ENCODE measurements around the gene RAVER2.
"Not testable (repeated sequence)": the region's sequence is repeated elsewhere in the genome, so short reads cannot be mapped to it uniquely, and the experiment has no call there.

The RAVER2 gene

GRCh38 chr1:64701886-64702285, 43.0 kb upstream of the RAVER2 start:
- H3K4ac ChIP-seq (ENCODE audit: low read depth in 1 of 2, low read length in 2 of 2): no peak overlapping the region
- H4K91ac ChIP-seq (ENCODE audit: low read length): no peak overlapping the region
- H3K14ac ChIP-seq (ENCODE audit: low read length in 2 of 2): no peak overlapping the region
- no peak overlapping the region for H2BK15ac ChIP-seq (ENCODE audit: low read depth, poor library complexity, severe bottlenecking)
- no peak overlapping the region for H3K9ac ChIP-seq (ENCODE audit: low read length)
- no peak overlapping the region for H3K23ac ChIP-seq (ENCODE audit: low read length in 2 of 2)
- H3K27me3 ChIP-seq (ENCODE audit: control insufficient read depth in 1 of 2, insufficient read depth in 1 of 2, low read length in 2 of 2): no peaks in the 10 kb centered on the region
- H3K4me1 ChIP-seq (ENCODE audit: control insufficient read depth, insufficient read depth, low read depth, low read length): peaks cover 2% of the 10 kb centered on the region
- no peak overlapping the region for H2AK5ac ChIP-seq (ENCODE audit: low read length, severe bottlenecking)
- no peak overlapping the region for H2BK5ac ChIP-seq (ENCODE audit: low read depth, low read length, poor library complexity, severe bottlenecking)
- no peak overlapping the region for H2BK12ac ChIP-seq (ENCODE audit: low read length in 2 of 2)
- H3K9me3 ChIP-seq (ENCODE audit: control insufficient read depth, low read length): no peaks in the 10 kb centered on the region
- no peaks in the 10 kb centered on the region for H3K36me3 ChIP-seq (ENCODE audit: control insufficient read depth in 1 of 2, insufficient read depth in 2 of 2, low read depth in 1 of 2, low read length in 2 of 2)
- H3K27ac ChIP-seq (ENCODE audit: low read length, poor library complexity, severe bottlenecking): no peak overlapping the region
- 86% methylated on average over 2 of the region's 2 CpGs for WGBS
- no peak for DNase-seq
- H2AFZ ChIP-seq (ENCODE audit: low read depth, low read length): no peak overlapping the region
- H3K79me1 ChIP-seq (replicated peaks; ENCODE audit: low read length, poor library complexity, severe bottlenecking): no peaks in the 10 kb centered on the region
- H3K18ac ChIP-seq (ENCODE audit: low read depth in 1 of 2, low read length in 2 of 2): no peak overlapping the region
- H4K8ac ChIP-seq (ENCODE audit: low read length): no peak overlapping the region
- no peak overlapping the region for H3K4me2 ChIP-seq (ENCODE audit: low read length, poor library complexity, severe bottlenecking)
- no peak overlapping the region for H3K4me3 ChIP-seq (ENCODE audit: insufficient read depth in 1 of 2, low read depth in 1 of 2, low read length in 2 of 2)
- no peak overlapping the region for H2BK120ac ChIP-seq (ENCODE audit: low read depth, low read length)

- not testable (repeated sequence) for H3K4me2 ChIP-seq (ENCODE audit: low read length, poor library complexity, severe bottlenecking); H3K18ac ChIP-seq (ENCODE audit: low read depth in 1 of 2, low read length in 2 of 2); H2BK15ac ChIP-seq (ENCODE audit: low read depth, poor library complexity, severe bottlenecking); H3K4ac ChIP-seq (ENCODE audit: low read depth in 1 of 2, low read length in 2 of 2); H3K4me3 ChIP-seq (ENCODE audit: insufficient read depth in 1 of 2, low read depth in 1 of 2, low read length in 2 of 2); H3K4me1 ChIP-seq (ENCODE audit: control insufficient read depth, insufficient read depth, low read depth, low read length); H4K8ac ChIP-seq (ENCODE audit: low read length); H3K27ac ChIP-seq (ENCODE audit: low read length, poor library complexity, severe bottlenecking); H3K9ac ChIP-seq (ENCODE audit: low read length); H2AK5ac ChIP-seq (ENCODE audit: low read length, severe bottlenecking); H3K23ac ChIP-seq (ENCODE audit: low read length in 2 of 2); H3K9me3 ChIP-seq (ENCODE audit: control insufficient read depth, low read length); H4K91ac ChIP-seq (ENCODE audit: low read length); H2BK12ac ChIP-seq (ENCODE audit: low read length in 2 of 2); H2BK120ac ChIP-seq (ENCODE audit: low read depth, low read length); H3K79me1 ChIP-seq (replicated peaks; ENCODE audit: low read length, poor library complexity, severe bottlenecking); DNase-seq; H2BK5ac ChIP-seq (ENCODE audit: low read depth, low read length, poor library complexity, severe bottlenecking); H3K27me3 ChIP-seq (ENCODE audit: control insufficient read depth in 1 of 2, insufficient read depth in 1 of 2, low read length in 2 of 2); H3K14ac ChIP-seq (ENCODE audit: low read length in 2 of 2); H3K36me3 ChIP-seq (ENCODE audit: control insufficient read depth in 1 of 2, insufficient read depth in 2 of 2, low read depth in 1 of 2, low read length in 2 of 2); H2AFZ ChIP-seq (ENCODE audit: low read depth, low read length)
- 80% methylated on average over 1 of the region's 3 CpGs for WGBS
Observed at GRCh38 chr1:64702670-64703069, 42.2 kb upstream of the RAVER2 start.

- H2BK120ac ChIP-seq (ENCODE audit: low read depth, low read length): no peak overlapping the region
- H3K79me1 ChIP-seq (replicated peaks; ENCODE audit: low read length, poor library complexity, severe bottlenecking): no peaks in the 10 kb centered on the region
- DNase-seq: no peak
- H2BK5ac ChIP-seq (ENCODE audit: low read depth, low read length, poor library complexity, severe bottlenecking): no peak overlapping the region
- 100% methylated on average over 1 of the region's 2 CpGs for WGBS
- no peaks in the 10 kb centered on the region for H3K9me3 ChIP-seq (ENCODE audit: control insufficient read depth, low read length)
- H3K4me2 ChIP-seq (ENCODE audit: low read length, poor library complexity, severe bottlenecking): no peak overlapping the region
- no peak overlapping the region for H3K18ac ChIP-seq (ENCODE audit: low read depth in 1 of 2, low read length in 2 of 2)
- H2BK12ac ChIP-seq (ENCODE audit: low read length in 2 of 2): no peak overlapping the region
- H3K14ac ChIP-seq (ENCODE audit: low read length in 2 of 2): no peak overlapping the region
- H2BK15ac ChIP-seq (ENCODE audit: low read depth, poor library complexity, severe bottlenecking): no peak overlapping the region
- no peak overlapping the region for H3K4ac ChIP-seq (ENCODE audit: low read depth in 1 of 2, low read length in 2 of 2)
- H3K36me3 ChIP-seq (ENCODE audit: control insufficient read depth in 1 of 2, insufficient read depth in 2 of 2, low read depth in 1 of 2, low read length in 2 of 2): no peaks in the 10 kb centered on the region
- no peak overlapping the region for H2AK5ac ChIP-seq (ENCODE audit: low read length, severe bottlenecking)
- H3K4me3 ChIP-seq (ENCODE audit: insufficient read depth in 1 of 2, low read depth in 1 of 2, low read length in 2 of 2): no peak overlapping the region
- H4K8ac ChIP-seq (ENCODE audit: low read length): no peak overlapping the region
- H2AFZ ChIP-seq (ENCODE audit: low read depth, low read length): no peak overlapping the region
- H3K9ac ChIP-seq (ENCODE audit: low read length): no peak overlapping the region
- H3K4me1 ChIP-seq (ENCODE audit: control insufficient read depth, insufficient read depth, low read depth, low read length): peaks cover 2% of the 10 kb centered on the region
- H3K27ac ChIP-seq (ENCODE audit: low read length, poor library complexity, severe bottlenecking): no peak overlapping the region
- no peaks in the 10 kb centered on the region for H3K27me3 ChIP-seq (ENCODE audit: control insufficient read depth in 1 of 2, insufficient read depth in 1 of 2, low read length in 2 of 2)
- no peak overlapping the region for H3K23ac ChIP-seq (ENCODE audit: low read length in 2 of 2)
- no peak overlapping the region for H4K91ac ChIP-seq (ENCODE audit: low read length)
Observed at GRCh38 chr1:64703600-64703999, 41.3 kb upstream of the RAVER2 start.

- no peaks in the 10 kb centered on the region for H3K27me3 ChIP-seq (ENCODE audit: control insufficient read depth in 1 of 2, insufficient read depth in 1 of 2, low read length in 2 of 2)
- H3K27ac ChIP-seq (ENCODE audit: low read length, poor library complexity, severe bottlenecking): no peak overlapping the region
- DNase-seq: no peak
- no peak overlapping the region for H3K4ac ChIP-seq (ENCODE audit: low read depth in 1 of 2, low read length in 2 of 2)
- no peaks in the 10 kb centered on the region for H3K79me1 ChIP-seq (replicated peaks; ENCODE audit: low read length, poor library complexity, severe bottlenecking)
- H2BK12ac ChIP-seq (ENCODE audit: low read length in 2 of 2): no peak overlapping the region
- no peak overlapping the region for H4K8ac ChIP-seq (ENCODE audit: low read length)
- H3K14ac ChIP-seq (ENCODE audit: low read length in 2 of 2): no peak overlapping the region
- H4K91ac ChIP-seq (ENCODE audit: low read length): no peak overlapping the region
- H3K4me3 ChIP-seq (ENCODE audit: insufficient read depth in 1 of 2, low read depth in 1 of 2, low read length in 2 of 2): no peak overlapping the region
- no peak overlapping the region for H3K9ac ChIP-seq (ENCODE audit: low read length)
- no peak overlapping the region for H3K4me2 ChIP-seq (ENCODE audit: low read length, poor library complexity, severe bottlenecking)
- H3K9me3 ChIP-seq (ENCODE audit: control insufficient read depth, low read length): no peaks in the 10 kb centered on the region
- no peak overlapping the region for H2AK5ac ChIP-seq (ENCODE audit: low read length, severe bottlenecking)
- H2BK120ac ChIP-seq (ENCODE audit: low read depth, low read length): no peak overlapping the region
- no peak overlapping the region for H3K23ac ChIP-seq (ENCODE audit: low read length in 2 of 2)
- no peaks in the 10 kb centered on the region for H3K4me1 ChIP-seq (ENCODE audit: control insufficient read depth, insufficient read depth, low read depth, low read length)
- H3K18ac ChIP-seq (ENCODE audit: low read depth in 1 of 2, low read length in 2 of 2): no peak overlapping the region
- no peak overlapping the region for H2BK15ac ChIP-seq (ENCODE audit: low read depth, poor library complexity, severe bottlenecking)
- WGBS: 72% methylated on average over 1 of the region's 1 CpG
- H2AFZ ChIP-seq (ENCODE audit: low read depth, low read length): no peak overlapping the region
- no peaks in the 10 kb centered on the region for H3K36me3 ChIP-seq (ENCODE audit: control insufficient read depth in 1 of 2, insufficient read depth in 2 of 2, low read depth in 1 of 2, low read length in 2 of 2)
- H2BK5ac ChIP-seq (ENCODE audit: low read depth, low read length, poor library complexity, severe bottlenecking): no peak overlapping the region
Observed at GRCh38 chr1:64705591-64705990, 39.3 kb upstream of the RAVER2 start.

Data from mesenchymal stem cell (in vitro differentiated cells and primary cell).